DMS79 (cell line): Measurements from ENCODE around the gene NPDC1.
"Not testable (repeated sequence)": the region's sequence is repeated elsewhere in the genome, so short reads cannot be mapped to it uniquely, and the experiment has no call there.

Experiments used
- DNase-seq: peaks from one replicate; lab custom pipeline; 2025; lab: John Stamatoyannopoulos, UW

NPDC1 gene

GRCh38 chr9:137011156-137011555, 34.8 kb downstream of the NPDC1 start:
- DNase-seq: no peak

- DNase-seq: no peak
These were observed 35.8 kb downstream of the NPDC1 start for GRCh38 chr9:137009938-137010732.

GRCh38 chr9:137009217-137009616, 36.8 kb downstream of the NPDC1 start:
- no peak for DNase-seq

- DNase-seq: no peak
These were observed 37.7 kb downstream of the NPDC1 start for GRCh38 chr9:137008312-137008711.

- no peak for DNase-seq
These were observed 38.1 kb downstream of the NPDC1 start for GRCh38 chr9:137007816-137008270.

GRCh38 chr9:137007108-137007815, 38.7 kb downstream of the NPDC1 start:
- no peak for DNase-seq

- DNase-seq: no peak
These were observed 39.6 kb downstream of the NPDC1 start for GRCh38 chr9:137006116-137007003.

GRCh38 chr9:137004285-137004684, 41.7 kb downstream of the NPDC1 start:
- DNase-seq: not testable (repeated sequence)

- no peak for DNase-seq
These were observed 43.3 kb downstream of the NPDC1 start for GRCh38 chr9:137002646-137003041.

- no peak for DNase-seq
These were observed 43.9 kb downstream of the NPDC1 start for GRCh38 chr9:137001857-137002645.

- DNase-seq: no peak
These were observed 45.6 kb downstream of the NPDC1 start for GRCh38 chr9:137000177-137000930.

GRCh38 chr9:136997830-136998234, 48.1 kb downstream of the NPDC1 start:
- DNase-seq: no peak

GRCh38 chr9:136997371-136997770, 48.6 kb downstream of the NPDC1 start:
- no peak for DNase-seq

- peak; percentile 35 for DNase-seq
These were observed 49.4 kb downstream of the NPDC1 start, which contains the start of gene CLIC3 for GRCh38 chr9:136996361-136997292. TSS of gene CLIC3 (minus strand) at chr9:136996568. CDS start at chr9:136996543, 25 bp downstream.

GRCh38 chr9:136995772-136996311, 50.1 kb downstream of the NPDC1 start:
- peak; percentile 76 for DNase-seq

GRCh38 chr9:136995362-136995761, 50.6 kb downstream of the NPDC1 start:
- DNase-seq: no peak

- DNase-seq: no peak
These were observed 51.1 kb downstream of the NPDC1 start for GRCh38 chr9:136994888-136995230.

- no peak for DNase-seq
These were observed 51.6 kb downstream of the NPDC1 start for GRCh38 chr9:136994180-136994887.
